Measurements from ENCODE around the gene TRABD2B. TPM values are rescaled to one million over a fixed set of nuclear protein-coding genes. Genes with fewer than 3 reads are reported as not detected.

TRABD2B gene
- polyA plus RNA-seq, 1 experiment = not detected

DNA sequence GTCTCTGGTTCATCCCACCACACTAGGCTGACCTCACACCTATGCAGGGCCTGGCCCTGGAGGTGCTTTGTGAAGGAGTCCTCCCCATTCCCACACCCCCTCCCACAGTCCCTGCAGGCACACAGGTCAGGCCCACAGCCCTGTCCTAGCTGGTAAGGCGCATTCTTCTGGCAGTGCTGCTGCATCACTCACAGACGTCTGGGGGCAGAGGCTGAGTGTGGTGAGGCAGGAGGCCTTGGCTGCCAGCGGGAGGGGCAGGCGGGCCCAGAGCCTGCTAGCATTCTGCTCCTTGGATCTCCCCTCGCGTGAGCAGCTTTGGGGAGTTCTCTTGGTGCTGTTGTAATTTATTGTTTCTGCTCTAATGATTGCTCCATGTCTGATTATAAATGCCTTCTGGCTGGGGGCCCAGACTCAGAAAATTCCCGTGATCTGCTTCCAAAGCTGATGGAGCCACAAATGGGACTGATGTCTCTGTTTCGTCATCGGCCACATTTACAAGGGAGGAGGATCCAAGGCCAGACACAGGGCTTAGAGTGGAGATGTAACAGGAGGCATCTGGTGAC, 62.9 kb downstream of the TRABD2B start:
- no peaks in the 10 kb centered on the region for H3K9me3 ChIP-seq (ENCODE audit: control insufficient read depth, insufficient read depth, low read length)
- TF ChIP-seq, protein P1, sequence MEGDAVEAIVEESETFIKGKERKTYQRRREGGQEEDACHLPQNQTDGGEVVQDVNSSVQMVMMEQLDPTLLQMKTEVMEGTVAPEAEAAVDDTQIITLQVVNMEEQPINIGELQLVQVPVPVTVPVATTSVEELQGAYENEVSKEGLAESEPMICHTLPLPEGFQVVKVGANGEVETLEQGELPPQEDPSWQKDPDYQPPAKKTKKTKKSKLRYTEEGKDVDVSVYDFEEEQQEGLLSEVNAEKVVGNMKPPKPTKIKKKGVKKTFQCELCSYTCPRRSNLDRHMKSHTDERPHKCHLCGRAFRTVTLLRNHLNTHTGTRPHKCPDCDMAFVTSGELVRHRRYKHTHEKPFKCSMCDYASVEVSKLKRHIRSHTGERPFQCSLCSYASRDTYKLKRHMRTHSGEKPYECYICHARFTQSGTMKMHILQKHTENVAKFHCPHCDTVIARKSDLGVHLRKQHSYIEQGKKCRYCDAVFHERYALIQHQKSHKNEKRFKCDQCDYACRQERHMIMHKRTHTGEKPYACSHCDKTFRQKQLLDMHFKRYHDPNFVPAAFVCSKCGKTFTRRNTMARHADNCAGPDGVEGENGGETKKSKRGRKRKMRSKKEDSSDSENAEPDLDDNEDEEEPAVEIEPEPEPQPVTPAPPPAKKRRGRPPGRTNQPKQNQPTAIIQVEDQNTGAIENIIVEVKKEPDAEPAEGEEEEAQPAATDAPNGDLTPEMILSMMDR (IDR thresholded peaks at IDR 0.05; ENCODE audit: low read depth, low read length) = no peak
- H3K27ac ChIP-seq (ENCODE audit: low read depth, low read length) = no peak overlapping the region
- H3K4me3 ChIP-seq (ENCODE audit: low read depth, low read length) = no peak overlapping the region
- ChIA-PET POLR2A (no interaction called here), CTCF (no interaction called here)
- no peak for DNase-seq (ENCODE audit: low read depth, low spot score)
- H3K27me3 ChIP-seq (ENCODE audit: control insufficient read depth, insufficient read depth, low read length) = no peaks in the 10 kb centered on the region

DNA sequence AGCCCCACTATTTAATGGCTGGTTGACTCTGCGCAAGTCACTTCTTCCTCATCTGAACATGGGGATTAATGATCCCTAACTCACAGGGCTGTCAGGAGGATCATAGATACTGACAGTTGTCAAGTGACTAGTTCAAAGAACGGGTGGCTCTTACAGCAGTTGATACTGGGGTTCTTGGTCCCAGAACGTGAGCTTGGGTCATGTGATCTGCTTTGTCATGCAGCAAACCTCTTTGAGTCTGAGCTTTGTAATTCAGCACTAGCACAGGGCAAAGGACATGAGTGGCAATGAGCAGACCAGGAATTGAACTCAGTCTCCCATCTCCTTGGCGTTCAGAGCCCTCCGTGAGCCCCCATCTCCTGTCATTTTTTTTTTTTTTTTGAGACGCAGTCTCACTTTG, 64.4 kb downstream of the TRABD2B start:
- TF ChIP-seq, protein P1 (IDR thresholded peaks at IDR 0.05; ENCODE audit: low read depth, low read length) = no peak
- no peak overlapping the region for H3K4me3 ChIP-seq (ENCODE audit: low read depth, low read length)
- DNase-seq (ENCODE audit: low read depth, low spot score) = no peak
- no peak overlapping the region for H3K27ac ChIP-seq (ENCODE audit: low read depth, low read length)
- no peaks in the 10 kb centered on the region for H3K9me3 ChIP-seq (ENCODE audit: control insufficient read depth, insufficient read depth, low read length)
- POLR2A ChIA-PET = no interaction called here
- CTCF ChIA-PET = no interaction called here
- H3K27me3 ChIP-seq (ENCODE audit: control insufficient read depth, insufficient read depth, low read length) = no peaks in the 10 kb centered on the region

DNA sequence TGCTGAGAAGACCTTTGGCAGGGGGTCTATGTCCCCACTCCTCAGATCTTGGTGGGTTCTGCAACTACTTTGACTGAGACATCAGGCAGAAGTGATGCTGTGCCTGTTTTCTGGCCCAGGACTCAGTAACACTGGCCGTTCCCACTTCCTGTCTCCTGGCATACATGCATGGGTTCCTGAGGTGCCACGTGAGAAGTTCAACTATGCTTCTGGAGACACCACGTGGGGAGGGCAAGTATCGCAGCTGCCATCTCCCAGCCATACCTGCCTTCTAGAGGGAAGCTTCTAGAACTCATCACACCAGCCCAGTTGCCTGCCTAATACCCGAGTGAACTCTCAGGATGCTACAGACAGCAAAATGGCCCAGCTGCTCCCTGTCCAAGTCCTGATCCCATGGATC, 65.8 kb downstream of the TRABD2B start:
- Histone ChIP-seq H3K27me3 (ENCODE audit: control insufficient read depth, insufficient read depth, low read length) (no peaks in the 10 kb centered on the region), H3K4me3 (ENCODE audit: low read depth, low read length) (no peak overlapping the region), H3K9me3 (ENCODE audit: control insufficient read depth, insufficient read depth, low read length) (no peaks in the 10 kb centered on the region), H3K27ac (ENCODE audit: low read depth, low read length) (no peak overlapping the region)
- CTCF ChIA-PET = no interaction called here
- TF ChIP-seq, protein P1 (IDR thresholded peaks at IDR 0.05; ENCODE audit: low read depth, low read length) = no peak
- POLR2A ChIA-PET = no interaction called here
- no peak for DNase-seq (ENCODE audit: low read depth, low spot score)

DNA sequence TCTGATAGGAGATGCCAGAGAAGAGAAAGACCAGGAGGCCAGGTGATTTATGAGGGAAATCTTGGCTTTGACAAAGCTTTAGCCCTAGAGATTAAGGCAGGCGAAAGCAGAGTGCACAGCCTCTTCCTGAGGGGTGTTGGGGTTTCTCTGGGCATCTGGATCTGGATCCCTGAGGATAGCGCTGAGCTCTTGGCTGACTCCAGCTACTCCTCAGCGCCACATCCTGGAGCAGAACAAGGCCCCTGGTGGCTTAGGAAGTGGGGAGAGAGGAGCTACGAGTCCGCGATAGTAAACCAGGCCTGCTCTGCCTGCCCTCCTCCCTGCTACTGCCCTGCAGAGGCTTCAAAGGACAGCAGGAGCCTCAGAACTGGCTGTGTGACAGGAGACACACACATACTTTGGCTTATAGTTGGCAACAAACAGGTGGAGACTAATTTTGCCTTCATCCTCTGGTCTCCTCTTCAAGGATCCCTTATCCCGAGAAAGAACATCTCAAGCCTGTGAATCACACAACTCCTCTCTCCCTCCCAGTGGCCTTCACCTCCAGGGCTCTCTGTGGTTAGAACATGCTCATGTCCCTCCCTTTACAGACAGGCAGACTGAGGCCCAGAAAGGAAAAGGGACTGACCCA, 66.9 kb downstream of the TRABD2B start:
- no peaks in the 10 kb centered on the region for H3K9me3 ChIP-seq (ENCODE audit: control insufficient read depth, insufficient read depth, low read length)

DNA sequence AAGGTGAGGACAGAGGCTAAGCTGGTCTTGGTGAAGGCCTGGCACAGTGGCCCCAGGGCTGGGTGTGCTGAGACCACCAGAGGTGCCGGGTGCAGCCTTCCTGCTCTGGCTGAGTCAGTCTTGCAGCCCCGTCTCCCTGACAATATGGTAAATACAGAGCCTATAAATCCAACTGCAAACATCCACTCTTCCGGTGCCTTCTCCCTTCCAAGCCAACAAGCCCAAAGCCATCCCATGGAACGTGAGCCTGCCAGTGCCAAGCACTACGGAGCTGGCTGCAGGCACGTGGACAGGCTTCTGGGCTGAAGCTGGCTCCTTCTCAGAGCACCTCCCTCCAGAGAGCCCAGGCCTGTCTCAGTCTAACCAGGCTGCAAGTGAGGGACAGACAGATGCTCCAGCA, 70.0 kb downstream of the TRABD2B start:
- H3K27ac ChIP-seq (ENCODE audit: low read depth, low read length) = no peak overlapping the region
- DNase-seq (ENCODE audit: low read depth, low spot score) = no peak
- H3K27me3 ChIP-seq (ENCODE audit: control insufficient read depth, insufficient read depth, low read length) = no peaks in the 10 kb centered on the region
- no peaks in the 10 kb centered on the region for H3K9me3 ChIP-seq (ENCODE audit: control insufficient read depth, insufficient read depth, low read length)
- no peak overlapping the region for H3K4me3 ChIP-seq (ENCODE audit: low read depth, low read length)
- ChIA-PET CTCF (no interaction called here), POLR2A (no interaction called here)
- TF ChIP-seq, protein P1 (IDR thresholded peaks at IDR 0.05; ENCODE audit: low read depth, low read length) = no peak

More for the DNA sequence above, 66.9 kb downstream of the TRABD2B start:
- Histone ChIP-seq H3K4me3 (ENCODE audit: low read depth, low read length) (no peak overlapping the region), H3K27ac (ENCODE audit: low read depth, low read length) (no peak overlapping the region), H3K27me3 (ENCODE audit: control insufficient read depth, insufficient read depth, low read length) (no peaks in the 10 kb centered on the region)
- CTCF ChIA-PET = no interaction called here
- no peak for DNase-seq (ENCODE audit: low read depth, low spot score)
- POLR2A ChIA-PET = no interaction called here
- TF ChIP-seq, protein P1 (IDR thresholded peaks at IDR 0.05; ENCODE audit: low read depth, low read length) = no peak

Data from AG04450 (cell line).